Mucosa of descending colon (tissue), 3 donors: Measurements from ENCODE around the gene SMYD4. TPM values are rescaled to one million over a fixed set of nuclear protein-coding genes. Genes with fewer than 3 reads are reported as not detected.

Experiments
- ATAC-seq: fragments of 200-7000 bp; cut with Tn5 transposase; one replicate; pipeline ENCODE4 v1.9.1; 2020; ENCODE audit warnings: mild to moderate bottlenecking, moderate library complexity
- DNase-seq, 3 donors: peaks; one replicate each; pipeline ENCODE4 v3.0.0-alpha.2; 2020
- H3K36me3 ChIP-seq: fragments of 200-600 bp; one replicate; pipeline ENCODE4 v1.8.0; 2021; ENCODE audit warnings: low read depth, mild to moderate bottlenecking
- H3K4me1 ChIP-seq: fragments of 200-600 bp; one replicate; pipeline ENCODE4 v1.8.0; 2021; ENCODE audit warnings: low read depth, mild to moderate bottlenecking
- H3K4me3 ChIP-seq: fragments of 200-600 bp; one replicate; pipeline ENCODE4 v1.8.0; 2021; ENCODE audit warnings: mild to moderate bottlenecking
- H3K9me3 ChIP-seq: fragments of 200-600 bp; one replicate; pipeline ENCODE4 v1.8.0; 2021; ENCODE audit warnings: mild to moderate bottlenecking
- intact Hi-C, 2 donors: fragments of 100-400 bp; cut with DNase I in 1 of 2; cut with micrococcal nuclease in 1 of 2; formaldehyde crosslinking; loops; one replicate each; pipeline versions ENCODE4 v1.11.0 to v1.11.1; 2022; cut with DNase I, micrococcal nuclease
- total RNA-seq, 3 donors: library from RNA; stranded (reverse); fragmentation: NEBNext Ultra II Directional in 2 of 3; extraction: Animal tissue kit (Norgen Biotek cat#: 25700) in 2 of 3; gene quantifications; one replicate each; pipeline versions ENCODE4 v1.2.1 to v1.2.4, GENCODE V29; 2021 to 2023
- TF ChIP-seq, protein P1 (sequence below): fragments of 200-600 bp; IDR thresholded peaks from one replicate; pipeline ENCODE4 v1.8.0; 2022; ENCODE audit warnings: antibody characterized with exemption, mild to moderate bottlenecking
- donor health status: DM: no; HTN: no; CAD: no; lungs with moderate emphysema.
- donor health status: DM: no; HTN: no; CAD: no.
- donor health status: DM: no; HTN: yes; CAD: no.

Gene SMYD4
- total RNA-seq, 3 donors from 2014 or later: 9.8 to 19.4 (median 10.7) TPM

GRCh38 chr17:1737531-1738291 lies 92.0 kb downstream of the SMYD4 start:
- TF ChIP-seq, protein P1, sequence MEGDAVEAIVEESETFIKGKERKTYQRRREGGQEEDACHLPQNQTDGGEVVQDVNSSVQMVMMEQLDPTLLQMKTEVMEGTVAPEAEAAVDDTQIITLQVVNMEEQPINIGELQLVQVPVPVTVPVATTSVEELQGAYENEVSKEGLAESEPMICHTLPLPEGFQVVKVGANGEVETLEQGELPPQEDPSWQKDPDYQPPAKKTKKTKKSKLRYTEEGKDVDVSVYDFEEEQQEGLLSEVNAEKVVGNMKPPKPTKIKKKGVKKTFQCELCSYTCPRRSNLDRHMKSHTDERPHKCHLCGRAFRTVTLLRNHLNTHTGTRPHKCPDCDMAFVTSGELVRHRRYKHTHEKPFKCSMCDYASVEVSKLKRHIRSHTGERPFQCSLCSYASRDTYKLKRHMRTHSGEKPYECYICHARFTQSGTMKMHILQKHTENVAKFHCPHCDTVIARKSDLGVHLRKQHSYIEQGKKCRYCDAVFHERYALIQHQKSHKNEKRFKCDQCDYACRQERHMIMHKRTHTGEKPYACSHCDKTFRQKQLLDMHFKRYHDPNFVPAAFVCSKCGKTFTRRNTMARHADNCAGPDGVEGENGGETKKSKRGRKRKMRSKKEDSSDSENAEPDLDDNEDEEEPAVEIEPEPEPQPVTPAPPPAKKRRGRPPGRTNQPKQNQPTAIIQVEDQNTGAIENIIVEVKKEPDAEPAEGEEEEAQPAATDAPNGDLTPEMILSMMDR: no peak
- Histone ChIP-seq H3K4me1 (peaks cover 3% of the 10 kb centered on the region), H3K4me3 (no peak overlapping the region), H3K9me3 (no peaks in the 10 kb centered on the region), H3K36me3 (peaks cover 2% of the 10 kb centered on the region)
- peak in 1 of 3 donors; percentile 54 for DNase-seq
- ATAC-seq: peak; percentile 69
- intact Hi-C loops: no loop called here

DNA sequence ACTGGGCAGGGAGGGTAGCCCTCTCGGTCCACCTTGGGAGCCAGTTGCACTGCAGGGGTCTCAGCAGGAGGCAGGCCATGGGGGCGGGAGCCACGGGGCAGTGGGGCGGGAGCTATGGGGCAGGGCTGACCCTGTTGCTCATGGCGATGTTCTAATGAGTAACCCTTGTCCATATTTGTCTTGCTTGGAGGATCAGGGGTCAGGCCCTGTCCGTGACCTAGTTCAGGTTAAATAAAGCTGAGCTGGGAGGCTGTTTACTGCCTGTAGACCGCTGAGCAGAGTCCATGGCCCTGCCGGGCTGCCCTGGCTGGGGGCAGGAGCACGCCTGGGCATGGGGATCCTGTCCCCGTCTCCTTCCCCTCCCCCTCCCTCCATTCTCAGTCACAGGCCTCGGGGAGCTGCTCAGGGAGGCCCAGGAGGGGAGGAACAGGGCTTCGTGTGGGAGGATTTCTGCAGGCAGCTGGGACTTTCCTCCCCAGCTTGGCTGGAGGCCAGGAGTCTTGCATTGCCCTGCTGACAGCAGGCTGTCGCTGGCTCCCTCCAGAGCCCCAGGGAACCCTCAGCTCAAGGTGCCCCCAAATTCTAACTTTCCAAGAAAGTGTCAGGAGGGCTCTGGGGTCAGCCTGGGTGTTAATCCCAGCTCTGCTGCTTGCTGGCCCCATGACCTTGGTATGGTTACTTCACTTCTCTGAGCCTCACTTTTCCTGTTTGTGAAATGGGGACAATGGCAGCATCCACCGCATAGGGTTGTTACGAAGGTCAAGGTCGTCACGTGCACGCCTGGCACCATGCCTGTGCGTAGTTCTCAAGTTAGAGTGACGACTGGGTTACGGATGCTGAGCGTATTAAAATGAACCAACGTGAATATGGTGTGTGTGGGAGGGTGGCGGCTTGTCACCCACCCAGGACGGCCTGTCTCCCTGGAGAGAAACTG lies 93.1 kb downstream of the SMYD4 start:
- peaks cover 2% of the 10 kb centered on the region for H3K36me3 ChIP-seq
- TF ChIP-seq, protein P1: no peak

DNA sequence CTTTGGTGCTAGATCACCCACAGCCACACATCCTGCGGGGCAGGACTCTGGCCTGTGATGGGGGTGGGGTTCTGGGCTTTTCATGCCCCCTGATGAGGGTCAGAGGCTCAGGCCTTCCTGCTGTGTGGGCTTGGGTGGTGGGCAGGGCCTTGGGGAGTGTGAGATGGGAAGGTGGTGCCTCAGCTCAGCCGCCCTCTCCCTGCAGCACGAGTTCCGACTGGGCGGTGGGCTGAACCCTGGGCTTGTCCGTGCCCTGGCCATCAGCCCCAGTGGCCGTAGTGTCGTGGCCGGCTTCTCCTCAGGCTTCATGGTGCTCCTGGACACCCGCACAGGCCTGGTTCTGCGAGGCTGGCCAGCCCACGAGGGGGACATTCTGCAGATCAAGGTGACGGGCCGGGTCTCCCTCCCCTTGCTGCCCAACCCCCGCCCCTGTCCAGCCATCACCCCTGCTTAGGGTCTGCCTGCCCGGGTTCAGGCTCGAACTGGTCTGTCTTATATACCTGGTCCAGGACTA lies 93.8 kb downstream of the SMYD4 start:
- no peak for ATAC-seq

More for the DNA sequence above, 93.1 kb downstream of the SMYD4 start:
- no peaks in the 10 kb centered on the region for H3K9me3 ChIP-seq
- no peak overlapping the region for H3K4me3 ChIP-seq
- DNase-seq (peak in 1 of 3 donors; percentile 72), ATAC-seq (peak; percentile 47)
- intact Hi-C loops: no loop called here
- H3K4me1 ChIP-seq: peaks cover 3% of the 10 kb centered on the region

DNA sequence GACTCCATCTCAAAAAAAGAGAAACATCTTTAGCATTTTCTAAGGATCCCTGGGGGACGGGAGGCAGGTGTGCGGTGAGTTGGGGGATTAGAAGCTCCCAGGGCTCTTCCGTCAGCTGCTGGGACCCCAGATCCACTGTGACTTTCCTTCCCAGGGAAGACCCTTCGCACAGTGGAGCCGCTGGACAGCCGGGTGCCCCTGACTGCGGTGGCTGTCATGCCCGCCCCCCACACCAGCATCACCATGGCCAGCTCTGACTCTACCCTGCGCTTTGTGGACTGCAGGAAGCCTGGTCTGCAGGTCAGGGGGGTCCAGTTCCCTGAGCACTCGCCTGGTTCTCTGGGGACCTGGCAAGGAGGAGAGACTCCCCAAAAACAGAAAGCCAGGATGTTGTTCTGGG lies 94.3 kb downstream of the SMYD4 start:
- no peak for DNase-seq
- peaks cover 2% of the 10 kb centered on the region for H3K36me3 ChIP-seq
- ATAC-seq: no peak
- H3K4me3 ChIP-seq: no peak overlapping the region
- no peaks in the 10 kb centered on the region for H3K9me3 ChIP-seq
- intact Hi-C loops: no loop called here
- TF ChIP-seq, protein P1: no peak
- peaks cover 3% of the 10 kb centered on the region for H3K4me1 ChIP-seq

More for the DNA sequence above, 93.8 kb downstream of the SMYD4 start:
- Histone ChIP-seq H3K4me3 (no peak overlapping the region), H3K9me3 (no peaks in the 10 kb centered on the region), H3K36me3 (peaks cover 2% of the 10 kb centered on the region), H3K4me1 (peaks cover 3% of the 10 kb centered on the region)
- DNase-seq: no peak
- intact Hi-C loops: no loop called here
- TF ChIP-seq, protein P1: no peak

DNA sequence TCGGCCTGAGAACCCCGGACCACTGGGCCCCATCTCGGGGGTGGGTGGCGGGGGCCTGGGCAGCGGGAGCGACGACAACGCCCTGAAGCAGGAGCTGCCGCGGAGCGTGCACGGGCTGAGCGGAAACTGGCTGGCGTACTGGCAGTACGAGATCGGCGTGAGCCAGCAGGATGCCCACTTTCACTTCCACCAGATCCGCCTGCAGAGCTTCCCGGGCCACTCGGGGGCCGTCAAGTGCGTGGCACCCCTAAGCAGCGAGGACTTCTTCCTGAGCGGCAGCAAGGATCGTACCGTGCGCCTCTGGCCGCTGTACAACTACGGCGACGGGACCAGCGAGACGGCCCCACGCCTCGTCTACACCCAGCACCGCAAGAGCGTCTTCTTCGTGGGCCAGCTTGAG lies 95.9 kb downstream of the SMYD4 start:
- TF ChIP-seq, protein P1: no peak
- no peak overlapping the region for H3K4me3 ChIP-seq
- intact Hi-C loops: no loop called here
- peaks cover 3% of the 10 kb centered on the region for H3K4me1 ChIP-seq
- ATAC-seq (no peak), DNase-seq (no peak)
- H3K36me3 ChIP-seq: peaks cover 2% of the 10 kb centered on the region
- no peaks in the 10 kb centered on the region for H3K9me3 ChIP-seq
